GM21526 (cell line): Measurements from ENCODE around the gene OR13C8.
"Not testable (repeated sequence)": the region's sequence is repeated elsewhere in the genome, so short reads cannot be mapped to it uniquely, and the experiment has no call there.

ENCODE experiments used
- ATAC-seq: cut with Tn5 transposase; IDR thresholded peaks from one replicate; pipeline ENCODE4 v1.9.1; 2021; ENCODE audit warnings: moderate library complexity; ENCODE audit not compliant: unreplicated experiment, low FRiP score

The OR13C8 gene

DNA sequence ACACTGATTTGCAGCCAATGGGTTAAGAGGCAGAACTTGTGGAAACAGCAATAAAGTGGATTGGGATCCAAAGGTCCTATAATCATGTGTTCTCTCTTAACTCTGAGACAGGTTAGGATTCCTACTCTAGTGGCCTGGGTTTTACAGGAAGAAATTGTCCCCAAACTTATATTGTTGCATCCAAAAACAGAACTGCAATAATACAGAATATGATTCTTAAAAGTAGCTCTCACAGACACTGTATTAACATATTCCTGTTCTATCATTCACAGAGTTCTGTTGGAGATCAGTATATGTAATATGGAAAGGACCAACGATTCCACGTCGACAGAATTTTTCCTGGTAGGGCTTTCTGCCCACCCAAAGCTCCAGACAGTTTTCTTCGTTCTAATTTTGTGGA lies at the start of gene OR13C8:
OR13C8 (plus strand) TSS at position 301 of the 400 bp plus-strand sequence; CDS start at position 301, 0 bp downstream.
- ATAC-seq: no peak

DNA sequence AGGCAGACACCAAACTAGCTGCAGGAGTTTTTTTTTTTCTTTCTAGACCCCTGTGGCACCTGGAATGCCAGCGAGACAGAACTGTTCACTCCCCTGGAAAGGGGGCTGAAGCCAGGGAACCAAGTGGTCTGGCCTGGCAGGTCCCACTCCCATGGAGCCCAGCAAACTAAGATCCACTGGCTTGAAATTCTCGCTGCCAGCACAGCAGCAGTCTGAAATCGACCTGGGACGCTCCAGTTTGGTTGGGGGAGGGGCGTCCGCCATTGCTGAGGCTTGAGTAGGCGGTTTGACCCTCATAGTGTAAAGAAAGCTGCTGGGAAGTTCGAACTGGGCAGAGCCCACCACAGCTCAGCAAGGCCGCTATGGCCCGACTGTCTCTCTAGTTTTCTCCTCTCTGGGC lies 48.7 kb upstream of the OR13C8 start:
- ATAC-seq: not testable (repeated sequence)

GRCh38 chr9:104527109-104527508 lies 41.9 kb upstream of the OR13C8 start, which contains the start of gene OR13C4:
Gene OR13C4 (minus strand): TSS chr9:104527209. CDS start chr9:104527209, 0 bp downstream.
- ATAC-seq: no peak

DNA sequence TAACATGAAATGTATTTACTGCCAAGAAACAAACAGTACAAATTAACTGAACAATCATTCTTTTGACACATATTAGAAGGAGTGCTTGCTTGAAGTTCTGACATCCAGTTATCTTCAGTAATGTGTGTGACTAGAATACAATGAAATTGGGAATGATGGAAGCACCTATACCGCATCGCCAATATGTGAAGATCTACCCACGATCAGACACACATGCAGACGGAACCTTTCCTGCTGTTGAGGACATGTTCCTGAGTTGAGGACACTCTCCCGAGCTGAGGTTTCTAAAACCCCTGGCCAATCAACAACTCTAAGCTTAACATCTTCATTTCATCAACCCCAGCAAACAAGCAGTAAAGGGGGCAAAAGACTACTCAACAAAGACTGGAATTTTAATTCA lies 32.2 kb upstream of the OR13C8 start, which contains the start of gene OR13C3:
OR13C3 (minus strand) TSS at position 101 of the 400 bp plus-strand sequence. CDS start 133 bp downstream, outside the sequence.
- no peak for ATAC-seq

DNA sequence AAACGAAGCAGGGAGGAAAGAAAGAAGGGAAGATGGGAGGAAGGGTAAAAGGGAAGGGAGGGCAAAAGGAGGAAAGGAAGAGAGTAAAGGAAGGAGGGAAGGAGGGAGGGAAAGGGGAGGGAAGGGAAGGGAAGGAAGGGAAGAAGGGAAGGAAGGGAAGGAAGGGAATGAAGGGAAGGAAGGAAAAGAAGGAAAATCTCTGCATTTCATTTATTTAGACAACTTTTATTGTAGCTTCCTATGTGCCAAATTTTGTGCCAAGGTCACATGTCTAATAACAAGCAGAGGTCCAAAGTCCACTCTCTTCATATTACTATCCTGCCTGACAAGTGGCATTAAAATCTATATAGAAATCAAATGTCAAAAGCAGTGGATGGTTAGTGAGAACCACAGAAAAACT lies 29.7 kb upstream of the OR13C8 start:
- ATAC-seq: no peak

GRCh38 chr9:104544644-104545043 lies 24.3 kb upstream of the OR13C8 start:
- ATAC-seq: no peak

GRCh38 chr9:104553261-104553660 lies 15.7 kb upstream of the OR13C8 start:
- ATAC-seq: no peak

DNA sequence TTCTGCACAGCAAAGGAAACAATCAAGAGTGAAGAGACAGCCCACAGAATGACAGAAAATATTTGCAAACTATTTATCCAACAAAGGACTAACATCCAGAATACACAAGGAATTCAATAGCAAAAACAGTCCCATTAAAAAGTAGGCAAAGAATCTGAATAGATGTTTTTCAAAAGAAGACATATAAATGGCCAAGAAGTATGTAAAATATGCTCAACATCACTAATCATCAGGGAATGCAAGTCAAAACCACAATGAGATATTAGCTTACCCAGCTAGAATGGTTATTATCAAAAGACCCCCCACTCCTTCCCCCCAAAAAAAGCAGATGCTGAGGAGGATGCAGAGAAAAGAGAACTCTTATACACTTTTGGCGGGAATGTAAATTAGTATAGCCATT lies 13.4 kb upstream of the OR13C8 start:
- no peak for ATAC-seq

DNA sequence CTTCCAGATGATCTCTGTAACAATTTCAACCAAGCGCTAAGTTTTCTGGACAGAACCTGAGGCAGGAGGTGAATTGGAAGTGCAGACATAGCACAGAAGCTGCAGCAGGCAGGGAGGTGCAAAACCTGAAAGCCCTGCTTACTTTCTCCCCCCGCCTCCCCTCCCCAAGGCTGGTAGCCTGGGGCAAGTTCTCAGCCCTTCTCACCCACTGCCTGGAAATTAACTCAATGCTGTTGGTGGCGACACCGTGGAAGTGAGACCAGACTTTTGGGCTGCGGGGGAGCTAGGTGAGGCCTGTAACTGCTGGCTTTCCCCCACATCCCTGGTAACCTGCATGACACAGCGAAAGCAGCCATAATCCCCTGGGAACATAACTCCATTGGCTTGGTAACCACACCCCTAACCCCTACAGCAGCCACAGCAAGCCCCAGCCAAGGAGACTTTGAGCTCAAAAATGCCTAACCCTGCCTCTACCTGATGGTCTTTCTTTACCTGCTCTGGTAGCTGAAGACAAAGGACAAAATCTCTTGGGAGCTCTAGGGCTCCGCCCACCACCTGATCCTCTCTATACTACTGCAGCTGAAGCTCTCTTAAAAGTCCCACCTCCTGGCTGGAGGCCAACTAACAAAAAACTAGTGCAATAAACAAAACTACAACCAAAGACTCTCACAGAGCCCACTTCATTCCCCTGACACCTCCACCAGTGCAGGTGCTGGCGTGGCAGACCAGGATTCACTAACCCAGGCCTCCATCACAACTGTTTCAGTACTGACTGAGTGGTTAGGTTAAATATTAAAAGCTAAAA lies 11.9 kb upstream of the OR13C8 start:
- no peak for ATAC-seq

DNA sequence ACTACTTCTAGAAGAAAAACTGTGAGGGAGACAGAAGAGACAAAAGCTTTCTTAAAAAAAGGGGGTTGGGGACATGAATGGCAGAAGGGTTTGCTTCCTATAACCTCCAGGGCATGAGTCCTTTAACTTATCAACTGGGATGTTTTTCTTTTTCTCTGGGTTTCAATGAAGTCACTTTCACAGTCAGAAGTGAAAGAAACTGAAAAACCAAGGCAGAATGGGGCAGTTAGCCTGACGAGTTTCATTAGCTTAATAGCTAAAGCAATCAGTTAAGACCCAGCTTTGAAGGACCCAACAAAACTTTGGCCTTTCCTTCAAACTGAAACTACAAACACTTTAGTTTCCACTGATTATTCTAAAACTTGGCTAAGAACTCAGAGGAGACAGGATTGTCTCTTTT lies 4.6 kb upstream of the OR13C8 start:
- no peak for ATAC-seq

GRCh38 chr9:104572612-104573011 lies 3.6 kb downstream of the OR13C8 start:
- no peak for ATAC-seq

- no peak for ATAC-seq
Measured at GRCh38 chr9:104575456-104575855, 6.5 kb downstream of the OR13C8 start.

DNA sequence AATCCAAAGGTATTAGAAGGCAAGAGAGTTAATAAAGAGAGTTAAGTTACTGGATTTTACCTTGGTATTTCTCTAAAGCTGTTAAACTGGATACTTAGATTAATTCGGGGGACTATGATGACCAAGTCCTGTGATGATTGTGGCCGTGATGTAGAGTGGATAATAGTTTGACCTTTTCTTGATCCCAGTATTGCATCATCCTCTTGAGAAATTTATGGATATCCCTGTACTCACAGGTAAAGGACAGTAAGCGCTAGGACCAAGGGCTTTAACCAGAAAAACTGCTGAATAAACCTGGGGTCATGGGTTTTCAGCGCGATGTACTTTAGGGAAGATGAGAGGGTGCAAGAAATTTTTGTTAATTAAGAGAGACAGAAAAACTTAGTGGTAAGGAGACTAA lies 8.3 kb downstream of the OR13C8 start:
- no peak for ATAC-seq

DNA sequence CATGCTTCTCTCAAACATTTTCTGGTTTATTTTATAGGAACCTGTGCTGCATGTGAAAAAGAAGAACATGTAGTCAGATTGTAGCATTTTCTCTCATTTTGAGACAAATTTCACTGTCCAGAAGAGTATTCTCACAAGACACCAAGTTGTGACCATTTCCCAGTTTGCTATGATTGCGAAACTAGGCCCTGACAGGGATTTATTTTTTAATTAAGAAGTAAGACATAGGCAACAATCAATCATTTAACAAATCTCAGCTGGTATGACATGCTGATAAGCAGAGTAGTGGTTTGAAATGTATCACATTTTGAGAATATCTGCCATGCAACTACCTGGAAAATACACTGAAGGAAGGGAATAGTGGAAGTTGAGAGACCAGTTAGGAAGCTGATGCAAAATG lies 11.6 kb downstream of the OR13C8 start:
- no peak for ATAC-seq

GRCh38 chr9:104586496-104587180 lies 17.7 kb downstream of the OR13C8 start:
- no peak for ATAC-seq

- no peak for ATAC-seq
Measured at GRCh38 chr9:104589626-104590025, 20.7 kb downstream of the OR13C8 start.

- ATAC-seq: not testable (repeated sequence)
Measured at GRCh38 chr9:104598749-104599148, 29.8 kb downstream of the OR13C8 start.

- not testable (repeated sequence) for ATAC-seq
Measured at GRCh38 chr9:104599313-104599712, 30.3 kb downstream of the OR13C8 start, which contains the start of gene OR13C5. Gene OR13C5 (minus strand): TSS chr9:104599413. CDS start chr9:104599413, 0 bp downstream.

GRCh38 chr9:104604801-104605200 lies 35.8 kb downstream of the OR13C8 start:
- ATAC-seq: no peak

- not testable (repeated sequence) for ATAC-seq
Measured at GRCh38 chr9:104605527-104605926, 36.6 kb downstream of the OR13C8 start, which contains the start of gene OR13C2. Gene OR13C2 (minus strand): TSS chr9:104605627. CDS start chr9:104605627, 0 bp downstream.

DNA sequence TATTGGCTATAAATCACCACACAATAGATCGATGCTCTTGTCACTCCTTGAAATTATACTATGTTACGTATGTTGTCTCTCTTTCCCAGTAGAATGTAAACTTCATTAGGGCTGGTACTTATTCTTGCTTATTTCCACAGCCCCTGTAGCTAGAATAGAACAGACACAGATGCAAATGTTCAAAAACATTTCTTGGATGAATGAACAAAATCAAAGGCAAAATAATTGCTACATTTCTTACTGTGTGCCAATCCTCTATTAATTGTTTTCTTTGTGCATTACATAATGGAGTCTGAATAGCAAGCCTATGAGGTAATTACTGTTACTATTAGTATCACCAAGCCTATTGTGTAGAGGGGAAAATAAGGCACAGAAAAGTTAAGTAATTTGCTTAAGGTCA lies 37.2 kb downstream of the OR13C8 start:
- no peak for ATAC-seq
